ENCODE data around the gene SH2D5. TPM values are rescaled to one million over a fixed set of nuclear protein-coding genes. Genes with fewer than 3 reads are reported as not detected.

The SH2D5 gene
- total RNA-seq, 1 donor from 2014 or later: not detected

DNA sequence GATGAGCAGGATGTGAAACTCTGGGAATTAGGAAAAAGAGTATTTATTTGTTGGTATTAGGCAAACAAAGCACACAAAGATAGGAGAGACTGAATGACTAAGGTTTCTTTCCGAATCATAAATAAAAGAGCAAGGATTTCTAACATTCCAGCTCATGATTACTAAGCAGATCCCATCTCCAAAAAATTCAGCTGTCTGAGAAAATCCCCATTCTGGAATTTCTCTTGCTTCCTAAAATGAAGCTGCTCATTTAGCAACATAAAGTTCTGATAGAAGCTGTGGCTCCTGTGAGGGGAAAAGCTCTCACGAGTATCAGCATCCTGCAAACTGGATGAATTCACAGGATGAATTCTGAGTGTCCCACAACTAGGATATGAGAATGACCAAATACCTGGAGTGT lies 6.7 kb upstream of the SH2D5 start:
- intact Hi-C loops (cut with DNase I): no loop called here
- Histone ChIP-seq H3K27me3 (no peaks in the 10 kb centered on the region), H3K27ac (no peak overlapping the region), H3K4me3 (no peak overlapping the region), H3K9me3 (no peaks in the 10 kb centered on the region), H3K4me1 (no peaks in the 10 kb centered on the region), H3K36me3 (peaks cover 0 to 34% of the 10 kb centered on the region in 2 donors)
- DNase-seq (ENCODE audit: extremely low spot score in 2 of 2): no peak
- TF ChIP-seq POLR2AphosphoS5 (IDR thresholded peaks at IDR 0.05; ENCODE audit: insufficient read depth in 1 of 2, low read depth in 1 of 2): no peak
- TF ChIP-seq, protein P1, sequence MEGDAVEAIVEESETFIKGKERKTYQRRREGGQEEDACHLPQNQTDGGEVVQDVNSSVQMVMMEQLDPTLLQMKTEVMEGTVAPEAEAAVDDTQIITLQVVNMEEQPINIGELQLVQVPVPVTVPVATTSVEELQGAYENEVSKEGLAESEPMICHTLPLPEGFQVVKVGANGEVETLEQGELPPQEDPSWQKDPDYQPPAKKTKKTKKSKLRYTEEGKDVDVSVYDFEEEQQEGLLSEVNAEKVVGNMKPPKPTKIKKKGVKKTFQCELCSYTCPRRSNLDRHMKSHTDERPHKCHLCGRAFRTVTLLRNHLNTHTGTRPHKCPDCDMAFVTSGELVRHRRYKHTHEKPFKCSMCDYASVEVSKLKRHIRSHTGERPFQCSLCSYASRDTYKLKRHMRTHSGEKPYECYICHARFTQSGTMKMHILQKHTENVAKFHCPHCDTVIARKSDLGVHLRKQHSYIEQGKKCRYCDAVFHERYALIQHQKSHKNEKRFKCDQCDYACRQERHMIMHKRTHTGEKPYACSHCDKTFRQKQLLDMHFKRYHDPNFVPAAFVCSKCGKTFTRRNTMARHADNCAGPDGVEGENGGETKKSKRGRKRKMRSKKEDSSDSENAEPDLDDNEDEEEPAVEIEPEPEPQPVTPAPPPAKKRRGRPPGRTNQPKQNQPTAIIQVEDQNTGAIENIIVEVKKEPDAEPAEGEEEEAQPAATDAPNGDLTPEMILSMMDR (IDR thresholded peaks at IDR 0.05): no peak
- TF ChIP-seq POLR2A (IDR thresholded peaks at IDR 0.05): no peak

DNA sequence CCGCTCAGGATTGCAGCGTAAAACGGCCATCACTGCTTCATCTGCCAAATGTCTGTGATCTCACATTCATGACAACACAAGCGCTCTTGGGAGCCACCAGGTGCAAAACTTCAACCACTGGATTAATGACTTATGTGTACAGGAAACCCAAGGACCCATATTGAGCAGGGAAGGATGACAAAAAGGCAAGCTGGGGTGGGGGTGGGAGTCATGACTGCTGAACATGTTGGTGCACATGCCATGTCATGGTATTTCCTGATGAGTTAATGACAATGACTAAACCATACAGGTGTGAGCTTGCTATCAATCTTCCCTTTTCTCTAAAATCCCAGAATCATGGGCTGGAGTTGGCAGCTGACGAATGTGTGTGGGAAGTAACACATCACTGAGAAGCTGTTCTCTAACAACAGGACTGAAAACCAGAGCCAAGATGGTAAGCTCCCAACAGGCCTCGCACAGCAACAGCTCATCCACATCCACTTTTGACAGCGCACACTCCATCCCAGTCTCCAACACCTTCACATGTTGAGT lies 3.1 kb upstream of the SH2D5 start:
- H3K27ac ChIP-seq: no peak overlapping the region
- peaks cover 25% of the 10 kb centered on the region for H3K4me1 ChIP-seq
- no peak overlapping the region for H3K4me3 ChIP-seq
- DNase-seq (ENCODE audit: extremely low spot score in 2 of 2): no peak
- H3K27me3 ChIP-seq: no peaks in the 10 kb centered on the region
- intact Hi-C loops (cut with DNase I): no loop called here
- TF ChIP-seq, protein P1 (IDR thresholded peaks at IDR 0.05): no peak
- TF ChIP-seq POLR2A (IDR thresholded peaks at IDR 0.05) (no peak), POLR2AphosphoS5 (IDR thresholded peaks at IDR 0.05; ENCODE audit: insufficient read depth in 1 of 2, low read depth in 1 of 2) (no peak)
- H3K9me3 ChIP-seq: no peaks in the 10 kb centered on the region
- H3K36me3 ChIP-seq: peaks cover 0 to 5% of the 10 kb centered on the region in 2 donors

DNA sequence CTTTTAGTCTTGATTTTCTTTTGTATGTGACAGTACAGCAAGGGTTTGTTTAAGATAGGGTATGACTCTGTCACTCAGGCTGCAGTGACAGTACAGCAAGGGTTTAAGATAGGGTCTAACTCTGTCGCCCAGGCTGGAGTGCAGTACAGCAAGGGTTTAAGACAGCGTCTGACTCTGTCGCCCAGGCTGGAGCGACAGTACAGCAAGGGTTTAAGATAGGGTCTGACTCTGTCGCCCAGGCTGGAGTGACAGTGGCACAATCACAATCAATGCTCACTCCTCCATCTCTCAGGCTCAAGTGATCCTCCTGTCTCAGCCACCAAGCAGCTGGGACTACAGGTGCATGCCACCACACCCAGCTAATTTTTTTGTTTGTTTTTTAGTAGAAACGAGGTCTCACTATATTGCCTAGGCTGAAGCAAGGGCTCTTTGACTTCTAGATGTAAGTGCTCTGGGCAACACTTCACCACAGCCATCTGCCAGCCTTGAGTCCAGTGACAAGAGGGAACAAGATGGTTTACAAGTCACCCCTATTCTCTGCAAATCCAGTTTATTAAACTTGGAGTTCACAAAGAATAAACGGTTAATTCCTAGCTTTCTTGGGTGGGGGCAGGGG lies 965 bp upstream of the SH2D5 start:
- peak overlapping the region; percentile 52 to 60 for H3K4me3 ChIP-seq

DNA sequence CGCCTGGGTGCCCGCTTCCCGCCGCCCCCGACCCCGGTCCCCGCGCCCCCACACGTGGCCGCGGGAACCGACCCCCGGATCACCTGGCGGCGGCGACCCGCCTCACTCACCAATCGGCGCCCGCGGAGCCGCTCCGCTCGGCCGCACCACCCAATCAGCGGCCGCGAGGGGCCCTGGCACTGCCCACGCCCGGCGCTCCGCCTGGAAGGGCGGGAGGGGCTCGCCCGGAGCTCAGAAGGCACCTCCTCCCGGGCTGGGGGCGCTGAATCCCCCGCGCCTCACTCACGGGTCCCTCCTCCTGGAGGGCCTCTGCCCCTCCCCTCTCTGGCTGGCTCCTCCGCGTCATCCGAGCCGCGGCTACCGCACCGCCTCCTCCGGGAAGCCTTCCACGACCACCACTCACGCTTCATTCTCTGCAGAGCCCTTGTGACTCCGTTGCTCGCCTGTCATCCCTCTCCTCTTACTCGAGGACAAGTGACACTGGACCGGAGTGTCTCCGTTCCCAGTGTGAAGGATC lies 374 bp downstream of the SH2D5 start:
- Histone ChIP-seq H3K27ac (peak overlapping the region; percentile 74), H3K4me3 (peak overlapping the region; percentile 52 to 60), H3K9me3 (no peaks in the 10 kb centered on the region), H3K36me3 (peaks cover 0 to 1% of the 10 kb centered on the region in 2 donors), H3K4me1 (peaks cover 25% of the 10 kb centered on the region), H3K27me3 (no peaks in the 10 kb centered on the region)
- TF ChIP-seq, protein P1 (IDR thresholded peaks at IDR 0.05): no peak
- no peak for TF ChIP-seq POLR2AphosphoS5 (IDR thresholded peaks at IDR 0.05; ENCODE audit: insufficient read depth in 1 of 2, low read depth in 1 of 2)
- TF ChIP-seq POLR2A (IDR thresholded peaks at IDR 0.05): no peak
- DNase-seq (ENCODE audit: extremely low spot score in 2 of 2): peak in 1 of 2 donors; percentile 80
- intact Hi-C loops (cut with DNase I): no loop called here

More for the DNA sequence above, 965 bp upstream of the SH2D5 start:
- no peak for DNase-seq (ENCODE audit: extremely low spot score in 2 of 2)
- H3K4me1 ChIP-seq: peaks cover 25% of the 10 kb centered on the region
- no peaks in the 10 kb centered on the region for H3K9me3 ChIP-seq
- peaks cover 0 to 5% of the 10 kb centered on the region in 2 donors for H3K36me3 ChIP-seq
- H3K27ac ChIP-seq: peak overlapping the region; percentile 74
- TF ChIP-seq POLR2AphosphoS5 (IDR thresholded peaks at IDR 0.05; ENCODE audit: insufficient read depth in 1 of 2, low read depth in 1 of 2): no peak
- no peak for TF ChIP-seq POLR2A (IDR thresholded peaks at IDR 0.05)
- TF ChIP-seq, protein P1 (IDR thresholded peaks at IDR 0.05): no peak
- intact Hi-C loops (cut with DNase I): no loop called here
- H3K27me3 ChIP-seq: no peaks in the 10 kb centered on the region
